Transverse colon (tissue), 4 donors: ENCODE measurements around the gene NSD1. TPM values are rescaled to one million over a fixed set of nuclear protein-coding genes. Genes with fewer than 3 reads are reported as not detected.

Experiments
- DNase-seq: peaks from one replicate; pipeline ENCODE4 v3.0.0-alpha.2; 2019
- H3K27ac ChIP-seq, 4 donors: fragments of 200-600 bp; sonication (generic); 2 replicates each; pipeline ENCODE4 v1.5.1; 2016 to 2018; ENCODE audit warnings: inconsistent platforms in 4 of 4
- H3K27me3 ChIP-seq: fragments of 200-600 bp; sonication (generic); 2 replicates; pipeline ENCODE4 v1.5.1; 2017; ENCODE audit warnings: inconsistent platforms
- H3K36me3 ChIP-seq, 4 donors: fragments of 200-600 bp; sonication (generic); 2 replicates each; pipeline ENCODE4 v1.5.1; 2017 to 2019; ENCODE audit warnings: inconsistent platforms in 4 of 4
- H3K4me1 ChIP-seq, 4 donors: fragments of 200-600 bp; sonication (generic); 2 replicates each; pipeline ENCODE4 v1.5.1; 2017 to 2020; ENCODE audit warnings: inconsistent platforms in 4 of 4
- H3K4me3 ChIP-seq, 4 donors: fragments of 200-600 bp; sonication (generic); 1 replicate in 1 of 4; 2 replicates in 3 of 4; pipeline versions ENCODE4 v1.5.1 to v1.6.1; 2017 to 2019; ENCODE audit warnings: inconsistent platforms in 4 of 4
- H3K9me3 ChIP-seq, 2 donors: fragments of 200-600 bp; sonication (generic); 2 replicates each; pipeline ENCODE4 v1.5.1; 2017 to 2019; ENCODE audit warnings: inconsistent platforms in 2 of 2
- CTCF ChIP-seq, 5 experiments: fragments of 200-600 bp in 3 of 5; fragments of 450-650 bp in 2 of 5; sonication (generic) in 3 of 5; IDR thresholded peaks; 1 replicate in 2 of 5; 2 replicates in 3 of 5; pipeline ENCODE4 v1.5.1; 2016 to 2017; ENCODE audit warnings: antibody characterized with exemption in 5 of 5, inconsistent platforms in 3 of 5, mild to moderate bottlenecking in 2 of 5, moderate library complexity in 1 of 5
- EP300 ChIP-seq: sonication (generic); formaldehyde crosslinking; IDR thresholded peaks from one replicate; pipeline ENCODE4 v1.6.1; 2017; ENCODE audit warnings: antibody characterized with exemption, low read depth
- POLR2A ChIP-seq: fragments of 450-650 bp; IDR thresholded peaks from one replicate; pipeline ENCODE4 v1.6.1; 2016; ENCODE audit warnings: antibody characterized with exemption, mild to moderate bottlenecking, moderate library complexity
- POLR2AphosphoS5 ChIP-seq, 3 donors: sonication (generic); formaldehyde crosslinking; IDR thresholded peaks; one replicate each; pipeline ENCODE4 v1.6.1; 2016; ENCODE audit warnings: antibody characterized with exemption in 3 of 3
- WGBS, 2 donors: methylation state at CpG; one replicate each; pipeline ENCODE4 v1.1.5; 2018; ENCODE audit warnings: low coverage in 1 of 2; 5-methylcytosine and 5-hydroxymethylcytosine counted together
- in situ Hi-C, 4 donors: fragments of 200-750 bp; cut with MboI; loops; one replicate each; pipeline versions ENCODE4 v1.15.0 to v1.15.1; 2017; ENCODE audit warnings: low sequenced_read_pairs in 3 of 4, low pct_ligation_motif_present in 1 of 4, low pct_unique_long_range_greater_than_20kb in 1 of 4
- intact Hi-C: fragments of 100-400 bp; cut with DNase I; formaldehyde crosslinking; loops from one replicate; pipeline ENCODE4 v1.15.1; 2023; ENCODE audit warnings: low total_unique reads
- total RNA-seq, 4 donors: library from RNA; depleted of rRNA; stranded (reverse); fragments of >200 nt; gene quantifications; one replicate each; pipeline ENCODE4 v1.1.0, GENCODE V29; 2016

Gene NSD1
- total RNA-seq, 4 donors from 2014 or later, result 32.6 to 84.9 (median 60.7) TPM

- no peak overlapping the region for H3K27ac ChIP-seq
- TF ChIP-seq POLR2A (no peak), EP300 (no peak), POLR2AphosphoS5 (IDR thresholded peaks at IDR 0.05) (no peak), CTCF (IDR thresholded peaks at IDR 0.05) (no peak)
- no peaks in the 10 kb centered on the region for H3K27me3 ChIP-seq
- no peaks in the 10 kb centered on the region for H3K9me3 ChIP-seq
- H3K4me3 ChIP-seq, result no peak overlapping the region
- peaks cover 13 to 19% (median 17%) of the 10 kb centered on the region in 4 donors for H3K4me1 ChIP-seq
- no peaks in the 10 kb centered on the region for H3K36me3 ChIP-seq
- intact Hi-C loops, result loop anchor here (10.0 kb wide), 1 partner anchor 139 kb away; no protein-coding TSS in a partner anchor
- WGBS, 2 donors, result 66 to 91% methylated on average over 3 of the region's 3 CpGs
- in situ Hi-C loops, result loop anchor here in 1 of 4 donors (25.0 kb wide), 1 partner anchor 146 kb away; the partner anchor contains the start of gene DBN1
- no peak for DNase-seq
Measured at GRCh38 chr5:177316005-177316404, 182.4 kb downstream of the NSD1 start.

- Histone ChIP-seq H3K4me3 (no peak overlapping the region), H3K27me3 (no peaks in the 10 kb centered on the region), H3K4me1 (peaks cover 0 to 2% (median under 1%) of the 10 kb centered on the region in 4 donors), H3K27ac (no peak overlapping the region), H3K36me3 (no peaks in the 10 kb centered on the region), H3K9me3 (no peaks in the 10 kb centered on the region)
- peak; percentile 84 for DNase-seq
- in situ Hi-C loops (loop anchor here in 1 of 4 donors (25.0 kb wide), 1 partner anchor 144 kb away; the partner anchor contains the start of gene DBN1), intact Hi-C loops (loop anchor here (10.0 kb wide), 1 partner anchor 137 kb away; no protein-coding TSS in a partner anchor)
- TF ChIP-seq POLR2A (no peak), CTCF (IDR thresholded peaks at IDR 0.05) (peak; percentile 83 to 89 (median 87)), POLR2AphosphoS5 (IDR thresholded peaks at IDR 0.05) (no peak), EP300 (no peak)
- WGBS, 2 donors, result 35 to 69% methylated on average over 3 to 7 of the region's 7 CpGs
Measured at GRCh38 chr5:177317959-177318377, 184.4 kb downstream of the NSD1 start.

- TF ChIP-seq CTCF (IDR thresholded peaks at IDR 0.05) (no peak), POLR2AphosphoS5 (IDR thresholded peaks at IDR 0.05) (no peak), EP300 (no peak), POLR2A (no peak)
- H3K27ac ChIP-seq, result no peak overlapping the region
- H3K4me1 ChIP-seq, result peaks cover 0 to 1% (median under 1%) of the 10 kb centered on the region in 4 donors
- in situ Hi-C loops (loop anchor here in 1 of 4 donors (25.0 kb wide), 1 partner anchor 142 kb away; the partner anchor contains the start of gene DBN1), intact Hi-C loops (loop anchor here (10.0 kb wide), 1 partner anchor 135 kb away; no protein-coding TSS in a partner anchor)
- no peaks in the 10 kb centered on the region for H3K27me3 ChIP-seq
- no peak overlapping the region for H3K4me3 ChIP-seq
- 93% methylated on average over 14 of the region's 14 CpGs; no CpG with 5 or more reads in 1 of the 2 donors for WGBS, 2 donors
- no peak for DNase-seq
- H3K9me3 ChIP-seq, result no peaks in the 10 kb centered on the region
- H3K36me3 ChIP-seq, result no peaks in the 10 kb centered on the region
Measured at GRCh38 chr5:177319913-177320588, 186.5 kb downstream of the NSD1 start.

GRCh38 chr5:177320879-177321278 is 187.3 kb downstream of the NSD1 start:
- Histone ChIP-seq H3K9me3 (no peaks in the 10 kb centered on the region), H3K27ac (no peak overlapping the region), H3K4me3 (no peak overlapping the region), H3K4me1 (peaks cover 0 to 9% (median 4%) of the 10 kb centered on the region in 4 donors), H3K27me3 (no peaks in the 10 kb centered on the region), H3K36me3 (no peaks in the 10 kb centered on the region)
- intact Hi-C loops, result no loop called here
- TF ChIP-seq EP300 (no peak), POLR2A (no peak), CTCF (IDR thresholded peaks at IDR 0.05) (no peak), POLR2AphosphoS5 (IDR thresholded peaks at IDR 0.05) (no peak)
- in situ Hi-C loops, result loop anchor here in 1 of 4 donors (25.0 kb wide), 1 partner anchor 141 kb away; the partner anchor contains the start of gene DBN1
- 85% methylated on average over 7 of the region's 7 CpGs; no CpG with 5 or more reads in 1 of the 2 donors for WGBS, 2 donors
- no peak for DNase-seq
